ENCODE results near the gene ANKDD1A.

- TF ChIP-seq CTCF (IDR thresholded peaks at IDR 0.05) (no peak), POLR2A (IDR thresholded peaks at IDR 0.05) (no peak)
These were observed 40.2 kb downstream of the ANKDD1A start for GRCh38 chr15:64951777-64952418.

All from lower leg skin (tissue), 3 donors.